Chondrocyte (in vitro differentiated cells): ENCODE results near the gene KRT23. TPM values are rescaled to one million over a fixed set of nuclear protein-coding genes. Genes with fewer than 3 reads are reported as not detected.
A peak's percentile ranks its signal among the peaks of the same experiment; 100 is the strongest.

ENCODE experiments used
- DNase-seq: peaks from one replicate; pipeline ENCODE4 v3.0.0; 2021; ENCODE audit warnings: mixed read lengths, low spot score
- H3K27ac Mint-ChIP-seq: one replicate; pipeline ENCODE4 v1.8.0; 2021; ENCODE audit warnings: mild to moderate bottlenecking, moderate library complexity, mixed read lengths; ENCODE audit not compliant: unreplicated experiment
- H3K27me3 Mint-ChIP-seq: 2 replicates; pipeline ENCODE4 v1.8.0; 2021; ENCODE audit warnings: low read depth, mixed read lengths
- H3K36me3 Mint-ChIP-seq: 2 replicates; pipeline ENCODE4 v1.8.0; 2021; ENCODE audit warnings: low read depth, mixed read lengths
- H3K4me1 Mint-ChIP-seq: 2 replicates; pipeline ENCODE4 v1.8.0; 2021; ENCODE audit warnings: low read depth, mild to moderate bottlenecking, mixed read lengths
- H3K4me3 Mint-ChIP-seq: one replicate; pipeline ENCODE4 v1.8.0; 2021; ENCODE audit warnings: mild to moderate bottlenecking, moderate library complexity, mixed read lengths; ENCODE audit not compliant: unreplicated experiment
- H3K9me3 Mint-ChIP-seq: 2 replicates; pipeline ENCODE4 v1.8.0; 2021; ENCODE audit warnings: low read depth, mixed read lengths
- CTCF ChIP-seq: fragments of 200-600 bp; sonication (generic); IDR thresholded peaks from 2 replicates; pipeline ENCODE4 v1.5.0; 2021; ENCODE audit warnings: antibody characterized with exemption, mild to moderate bottlenecking, moderate library complexity
- total RNA-seq: library from RNA; stranded (reverse); gene quantifications from 3 replicates; pipeline ENCODE4 v1.2.1, GENCODE V29; 2021

The KRT23 gene
- total RNA-seq, 1 donor from 2014 or later, result not detected

DNA sequence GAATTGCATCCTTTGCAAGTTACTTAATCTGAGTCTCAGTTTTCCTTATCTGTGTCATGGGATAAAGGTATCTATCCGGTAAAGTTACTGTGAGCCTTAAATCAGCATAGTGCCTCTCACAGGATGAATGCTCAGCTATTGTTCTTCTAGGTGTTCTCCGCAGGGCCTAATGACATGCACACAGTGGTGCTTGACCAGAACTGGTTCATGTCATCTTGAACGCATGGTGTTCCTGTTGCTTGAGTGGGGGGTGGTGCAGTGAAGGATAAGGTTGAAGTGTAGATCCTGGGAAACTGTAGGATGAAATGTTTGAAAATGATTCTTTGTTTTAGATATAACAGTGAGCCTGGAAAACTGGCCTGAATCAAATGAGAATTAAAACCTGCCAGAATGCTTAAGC, 42.7 kb upstream of the KRT23 start:
- H3K27me3 Mint-ChIP-seq, result no peaks in the 10 kb centered on the region
- H3K9me3 Mint-ChIP-seq, result no peaks in the 10 kb centered on the region
- TF ChIP-seq CTCF, result no peak
- H3K27ac Mint-ChIP-seq, result no peak overlapping the region
- H3K4me1 Mint-ChIP-seq, result peaks cover 20% of the 10 kb centered on the region
- no peaks in the 10 kb centered on the region for H3K36me3 Mint-ChIP-seq
- H3K4me3 Mint-ChIP-seq, result no peak overlapping the region
- DNase-seq, result no peak

GRCh38 chr17:40978575-40979151, 41.2 kb upstream of the KRT23 start:
- no peaks in the 10 kb centered on the region for H3K36me3 Mint-ChIP-seq
- no peak for TF ChIP-seq CTCF
- no peaks in the 10 kb centered on the region for H3K27me3 Mint-ChIP-seq
- H3K4me3 Mint-ChIP-seq, result no peak overlapping the region
- H3K27ac Mint-ChIP-seq, result peak overlapping the region; percentile 1
- no peaks in the 10 kb centered on the region for H3K9me3 Mint-ChIP-seq
- DNase-seq, result no peak
- H3K4me1 Mint-ChIP-seq, result peaks cover 20% of the 10 kb centered on the region

GRCh38 chr17:40975516-40975915, 38.1 kb upstream of the KRT23 start:
- no peaks in the 10 kb centered on the region for H3K27me3 Mint-ChIP-seq
- H3K4me1 Mint-ChIP-seq, result peaks cover 14% of the 10 kb centered on the region
- TF ChIP-seq CTCF, result no peak
- H3K9me3 Mint-ChIP-seq, result no peaks in the 10 kb centered on the region
- no peak overlapping the region for H3K4me3 Mint-ChIP-seq
- DNase-seq, result no peak
- H3K36me3 Mint-ChIP-seq, result no peaks in the 10 kb centered on the region
- no peak overlapping the region for H3K27ac Mint-ChIP-seq

DNA sequence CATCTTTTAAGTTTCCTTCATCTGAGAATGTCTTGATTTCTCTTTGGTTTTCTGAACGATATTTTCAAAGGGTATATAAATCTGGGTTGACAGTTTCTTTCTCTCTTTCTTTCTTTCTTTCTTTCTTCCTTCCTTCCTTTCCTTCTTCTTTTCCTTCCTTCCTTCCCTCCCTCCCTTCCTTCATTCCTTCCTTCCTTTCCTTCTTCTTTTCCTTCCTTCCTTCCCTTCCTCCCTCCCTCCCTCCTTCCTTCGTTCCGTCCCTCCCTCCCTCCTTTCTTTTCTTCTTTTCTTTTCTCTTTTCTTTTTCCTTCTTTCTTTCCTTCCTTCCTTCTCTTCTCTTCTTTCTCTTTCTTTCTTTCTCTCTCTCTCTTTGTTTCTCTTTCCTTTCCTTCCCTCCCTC, 36.9 kb upstream of the KRT23 start:
- Mint-ChIP-seq H3K36me3 (peaks cover 1% of the 10 kb centered on the region), H3K4me3 (no peak overlapping the region), H3K27ac (no peak overlapping the region), H3K9me3 (peaks cover 2% of the 10 kb centered on the region), H3K27me3 (no peaks in the 10 kb centered on the region), H3K4me1 (peaks cover 9% of the 10 kb centered on the region)
- no peak for DNase-seq
- TF ChIP-seq CTCF, result no peak

DNA sequence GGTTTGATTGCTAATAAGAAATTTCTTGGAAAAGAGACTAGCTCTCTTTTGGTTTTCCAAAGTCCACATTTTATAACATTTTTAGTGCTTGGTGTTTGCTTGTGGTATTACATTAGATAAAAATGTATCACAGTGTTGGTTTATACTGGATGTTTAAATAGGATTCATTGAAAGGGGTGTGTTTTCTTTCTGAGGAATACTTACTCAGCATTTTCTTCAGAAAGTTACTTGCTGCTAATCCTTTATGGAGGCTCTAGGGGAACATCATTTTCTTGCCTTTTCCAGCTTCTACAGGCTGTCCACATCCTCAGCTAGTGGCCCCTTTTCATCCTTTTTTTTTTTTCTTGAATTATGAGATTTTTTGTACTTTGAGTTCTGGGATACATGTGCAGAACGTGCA, 30.1 kb upstream of the KRT23 start:
- Mint-ChIP-seq H3K9me3 (peaks cover 15% of the 10 kb centered on the region), H3K36me3 (peaks cover 1% of the 10 kb centered on the region), H3K4me1 (no peaks in the 10 kb centered on the region), H3K27me3 (no peaks in the 10 kb centered on the region), H3K27ac (no peak overlapping the region), H3K4me3 (no peak overlapping the region)
- DNase-seq, result no peak
- TF ChIP-seq CTCF, result no peak
